ENCODE measurements around the gene WAS. TPM values are rescaled to one million over a fixed set of nuclear protein-coding genes. Genes with fewer than 3 reads are reported as not detected.

Gene WAS
- total RNA-seq, 1 donor from 2014 or later = 3.2 TPM

- no peak for DNase-seq (ENCODE audit: low spot score)
- no peak for ATAC-seq
These were observed 27.7 kb downstream of the WAS start for GRCh38 chrX:48711162-48711928.

DNA sequence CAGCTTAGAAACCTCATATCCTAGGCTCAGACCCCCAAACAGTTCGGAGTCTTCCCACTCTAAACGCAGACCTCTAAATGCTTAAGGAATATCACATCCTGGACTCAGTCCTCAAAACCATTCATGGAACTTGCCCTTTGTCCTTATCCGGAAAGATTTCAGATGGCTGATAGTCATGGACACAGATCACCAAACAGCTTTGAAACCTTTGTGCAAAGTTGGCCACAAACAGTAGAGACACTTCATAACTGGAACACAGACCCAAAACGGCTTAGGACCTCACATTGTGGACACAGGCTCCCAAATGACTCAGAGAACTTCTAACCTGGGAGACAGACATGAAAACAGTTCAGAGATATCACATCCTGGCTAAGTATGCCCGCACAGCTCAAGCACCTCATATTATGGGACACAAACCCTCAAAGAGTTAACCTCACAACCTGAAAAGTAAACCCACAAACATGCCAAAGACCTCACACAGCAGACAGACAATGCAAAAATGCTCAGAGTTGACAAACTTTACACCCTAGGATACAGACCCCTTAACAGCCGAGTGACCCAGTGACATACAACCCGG is 28.4 kb downstream of the WAS start:
- ATAC-seq (peak; percentile 54), DNase-seq (ENCODE audit: low spot score) (no peak)

GRCh38 chrX:48713847-48714246 is 30.2 kb downstream of the WAS start:
- DNase-seq (ENCODE audit: low spot score) (no peak), ATAC-seq (no peak)

- DNase-seq (ENCODE audit: low spot score) = no peak
- peak; percentile 4 for ATAC-seq
These were observed 31.0 kb downstream of the WAS start for GRCh38 chrX:48714573-48714972.

- DNase-seq (ENCODE audit: low spot score) (no peak), ATAC-seq (no peak)
These were observed 31.5 kb downstream of the WAS start for GRCh38 chrX:48715072-48715471.

- ATAC-seq = no peak
- DNase-seq (ENCODE audit: low spot score) = no peak
These were observed 32.4 kb downstream of the WAS start for GRCh38 chrX:48715876-48716502.

DNA sequence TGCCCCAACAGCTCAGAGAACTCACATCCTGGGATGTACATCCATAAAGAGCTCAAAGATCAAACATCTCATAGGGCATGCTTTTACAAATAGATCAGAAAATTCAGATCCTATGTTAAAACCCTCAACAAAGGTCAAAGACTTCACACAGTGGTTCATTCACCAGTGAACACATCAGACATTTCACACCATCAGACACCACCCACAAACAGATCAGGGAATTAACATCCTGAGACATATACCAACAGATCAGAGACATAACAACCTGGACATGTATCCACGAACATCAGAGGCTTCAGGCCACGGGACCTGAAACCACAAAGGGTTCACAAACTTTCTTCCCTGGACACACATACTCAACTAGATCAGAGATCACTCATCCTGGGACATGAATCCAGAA is 36.4 kb downstream of the WAS start:
- ATAC-seq = no peak
- no peak for DNase-seq (ENCODE audit: low spot score)

DNA sequence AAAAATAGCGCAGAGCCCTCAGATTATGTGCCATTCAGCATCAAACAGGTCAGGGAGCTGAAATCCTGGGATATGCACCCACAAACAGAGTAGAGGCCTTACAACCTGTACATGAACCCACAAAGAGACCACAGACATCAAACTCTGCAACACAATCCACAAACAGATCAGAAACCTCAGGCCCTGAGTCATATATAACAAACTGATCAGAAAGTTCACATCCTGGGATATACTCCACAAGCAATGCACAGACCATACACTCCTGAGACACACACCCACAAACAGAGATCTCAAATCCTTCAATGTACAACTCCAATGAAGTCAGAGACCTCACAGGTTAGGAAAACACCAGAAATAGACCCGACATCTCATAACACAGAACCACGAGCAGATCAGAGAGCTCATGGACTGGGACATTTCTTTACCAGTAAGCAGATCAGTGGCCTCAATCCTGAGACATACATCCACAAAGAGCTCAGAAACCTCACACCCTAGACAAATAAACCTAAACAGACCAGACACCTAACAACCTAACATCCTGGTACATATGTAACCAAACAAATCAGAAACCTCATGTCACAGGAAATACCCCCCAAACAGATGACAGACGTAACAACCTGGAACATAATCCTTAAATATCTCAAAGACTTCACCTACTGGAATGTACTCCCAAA is 37.1 kb downstream of the WAS start:
- no peak for DNase-seq (ENCODE audit: low spot score)
- no peak for ATAC-seq

GRCh38 chrX:48721916-48722315 is 38.3 kb downstream of the WAS start:
- no peak for DNase-seq (ENCODE audit: low spot score)
- ATAC-seq = no peak

- DNase-seq (ENCODE audit: low spot score) (no peak), ATAC-seq (no peak)
These were observed 43.0 kb downstream of the WAS start for GRCh38 chrX:48726596-48726995.

DNA sequence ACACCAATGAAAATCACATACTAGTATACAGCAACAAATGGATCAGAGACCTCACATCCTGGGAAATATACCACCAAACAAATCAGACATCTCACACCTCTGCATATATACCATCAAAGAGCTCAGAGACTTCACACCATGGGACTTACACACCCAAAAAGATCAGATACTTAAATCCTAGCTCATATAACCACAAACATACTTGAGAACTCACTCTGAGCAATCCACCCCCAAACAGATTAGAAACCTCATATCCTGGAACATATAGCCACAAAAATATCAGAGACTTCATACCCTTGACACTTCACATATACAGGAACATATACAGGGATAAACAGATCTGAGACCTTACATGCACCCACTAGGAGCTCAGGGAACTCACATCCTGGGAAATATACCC is 45.1 kb downstream of the WAS start:
- ATAC-seq (no peak), DNase-seq (ENCODE audit: low spot score) (no peak)

- DNase-seq (ENCODE audit: low spot score) (no peak), ATAC-seq (no peak)
These were observed 52.7 kb downstream of the WAS start for GRCh38 chrX:48736303-48736702.

DNA sequence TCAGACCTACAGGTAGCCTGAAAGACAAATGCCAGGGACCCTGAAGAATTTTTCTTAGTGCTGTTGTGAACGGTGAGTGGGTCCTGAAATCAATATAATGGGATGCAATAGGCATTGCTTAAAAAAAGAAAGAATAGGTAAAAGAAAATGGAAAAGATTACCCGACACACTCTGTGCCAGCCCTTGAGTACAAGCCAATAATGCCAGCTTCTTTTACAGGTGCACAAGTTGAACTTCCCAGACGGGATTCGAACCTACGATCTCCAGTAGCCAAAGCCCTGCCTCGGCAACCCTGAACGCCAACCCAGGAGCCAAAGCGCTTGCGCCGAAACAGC is 53.2 kb downstream of the WAS start:
- ATAC-seq (no peak), DNase-seq (ENCODE audit: low spot score) (no peak)

DNA sequence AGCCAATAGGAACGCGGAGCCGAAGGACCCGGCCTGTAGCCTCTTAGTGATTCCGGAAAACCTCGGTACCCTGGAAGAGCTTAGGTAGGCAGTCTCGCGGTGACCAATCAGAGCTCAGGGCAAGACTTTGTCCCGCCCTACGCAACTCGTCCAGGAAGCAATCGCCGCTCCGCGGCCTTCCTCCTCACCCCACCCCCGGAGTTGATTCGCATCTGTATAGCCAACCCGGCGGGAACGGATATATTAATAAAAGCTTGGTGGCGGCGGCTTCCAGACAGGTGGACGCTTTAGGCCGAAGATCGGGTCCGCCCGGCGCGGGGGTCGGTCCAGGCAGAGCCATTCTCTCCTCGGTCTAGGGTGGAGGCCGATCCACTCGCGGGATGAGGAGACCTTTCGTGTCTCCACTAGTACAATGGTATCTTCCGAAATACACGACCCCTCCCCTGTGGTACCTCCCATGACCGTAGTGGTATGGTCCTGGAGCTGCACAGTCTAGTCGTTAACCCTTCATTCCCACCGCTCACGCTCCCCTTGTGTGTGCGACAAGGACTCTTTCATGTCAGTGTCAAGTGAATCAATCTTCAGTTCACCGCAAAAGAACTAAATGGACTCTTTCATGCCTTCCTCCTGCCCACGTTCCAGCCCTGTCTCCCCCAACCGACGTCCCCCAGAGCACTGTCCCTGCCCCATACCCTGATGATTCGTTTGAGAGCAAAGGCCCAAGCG is 53.8 kb downstream of the WAS start:
- peak; percentile 99 for ATAC-seq
- DNase-seq (ENCODE audit: low spot score) = peak; percentile 92

GRCh38 chrX:48737940-48738339 is 54.3 kb downstream of the WAS start:
- no peak for DNase-seq (ENCODE audit: low spot score)
- ATAC-seq = no peak

Other genes starting within 250 kb of the WAS start
- gene SLC38A5, start 213.5 kb upstream of the WAS start, total RNA-seq = 0.30 TPM
- gene FTSJ1, start 207.6 kb upstream of the WAS start, total RNA-seq = 15.6 TPM
- gene PORCN, start 174.8 kb upstream of the WAS start, total RNA-seq = 1.9 TPM
- 267 TPM for gene EBP, start 162.0 kb upstream of the WAS start, total RNA-seq
- 6.5 TPM for gene TBC1D25, start 144.1 kb upstream of the WAS start, total RNA-seq
- 20.6 TPM for gene RBM3, start 109.3 kb upstream of the WAS start, total RNA-seq
- 86.7 TPM for gene WDR13, start 86.3 kb upstream of the WAS start, total RNA-seq
- gene SUV39H1, start 12.9 kb downstream of the WAS start, total RNA-seq = 4.3 TPM
- 3.1 TPM for gene GLOD5, start 77.9 kb downstream of the WAS start, total RNA-seq
- 0.35 TPM for gene GATA1, start 102.8 kb downstream of the WAS start, total RNA-seq
- 113 TPM for gene HDAC6, start 118.3 kb downstream of the WAS start, total RNA-seq
- gene ERAS, start 142.7 kb downstream of the WAS start, total RNA-seq = not detected
- 0.23 TPM for gene PCSK1N, start 151.8 kb downstream of the WAS start, total RNA-seq
- 22.8 TPM for gene TIMM17B, start 214.0 kb downstream of the WAS start, total RNA-seq
- 31.3 TPM for gene PQBP1, start 214.1 kb downstream of the WAS start, total RNA-seq
- 18.7 TPM for gene SLC35A2, start 227.8 kb downstream of the WAS start, total RNA-seq
- 3.8 TPM for gene PIM2, start 235.2 kb downstream of the WAS start, total RNA-seq

Data from left lobe of liver (tissue), 2 donors.